Sigmoid colon (tissue), 7 donors: ENCODE measurements around the gene GSS. TPM values are rescaled to one million over a fixed set of nuclear protein-coding genes. Genes with fewer than 3 reads are reported as not detected.
A peak's percentile ranks its signal among the peaks of the same experiment; 100 is the strongest.

ENCODE experiments used
- DNase-seq: peaks from one replicate; pipeline ENCODE4 v3.0.0-alpha.2; 2019
- H3K27ac ChIP-seq, 4 donors: fragments of 200-600 bp; sonication (generic); one replicate each; pipeline ENCODE4 v1.5.1; 2016 to 2019; ENCODE audit warnings: mild to moderate bottlenecking in 1 of 4
- H3K27me3 ChIP-seq, 3 donors: fragments of 200-600 bp; sonication (generic); one replicate each; pipeline ENCODE4 v1.5.1; 2019; ENCODE audit warnings: mild to moderate bottlenecking in 1 of 3
- H3K36me3 ChIP-seq, 4 donors: fragments of 200-600 bp; sonication (generic); one replicate each; pipeline ENCODE4 v1.5.1; 2016 to 2019
- H3K4me1 ChIP-seq, 4 donors: fragments of 200-600 bp; sonication (generic); one replicate each; pipeline ENCODE4 v1.5.1; 2017 to 2019
- H3K4me3 ChIP-seq, 4 donors: fragments of 200-600 bp; sonication (generic); one replicate each; pipeline ENCODE4 v1.5.1; 2017 to 2019; ENCODE audit warnings: mild to moderate bottlenecking in 2 of 4, moderate library complexity in 1 of 4
- H3K9me3 ChIP-seq, 4 donors: fragments of 200-600 bp in 3 of 4; sonication (generic) in 3 of 4; one replicate each; pipeline versions ENCODE4 v1.5.1 to v1.6.1; 2013 to 2019
- CTCF ChIP-seq, 4 experiments: fragments of 450-650 bp in 3 of 4; fragments of 200-600 bp in 1 of 4; IDR thresholded peaks; one replicate each; pipeline ENCODE4 v1.5.1; 2016 to 2019; ENCODE audit warnings: antibody characterized with exemption in 4 of 4, mild to moderate bottlenecking in 3 of 4, moderate library complexity in 2 of 4
- EP300 ChIP-seq, 4 donors: sonication (generic); formaldehyde crosslinking; IDR thresholded peaks; one replicate each; pipeline ENCODE4 v1.6.1; 2017; ENCODE audit warnings: antibody characterized with exemption in 4 of 4
- POLR2A ChIP-seq, 2 donors: fragments of 450-650 bp; IDR thresholded peaks; one replicate each; pipeline ENCODE4 v1.6.1; 2016; ENCODE audit warnings: antibody characterized with exemption in 2 of 2, mild to moderate bottlenecking in 2 of 2, moderate library complexity in 2 of 2
- POLR2AphosphoS5 ChIP-seq, 4 donors: sonication (generic); formaldehyde crosslinking; IDR thresholded peaks; one replicate each; pipeline ENCODE4 v1.6.1; 2017; ENCODE audit warnings: antibody characterized with exemption in 4 of 4
- WGBS, 2 donors: extraction: QIAGEN DNeasy Blood & Tissue Kit; methylation state at CpG; one replicate each; pipeline ENCODE4 v1.1.7; 2013; 5-methylcytosine and 5-hydroxymethylcytosine counted together
- intact Hi-C: fragments of 100-400 bp; cut with DNase I; formaldehyde crosslinking; loops from one replicate; pipeline ENCODE4 v1.15.1; 2023
- polyA plus RNA-seq, 3 donors: library from polyadenylated mRNA; stranded (reverse); fragments of 200-250 nt; gene quantifications; one replicate each; pipeline ENCODE4 v1.2.3, GENCODE V29; 2013
- total RNA-seq, 4 donors: library from RNA; depleted of rRNA; stranded (reverse); fragments of >200 nt; gene quantifications; one replicate each; pipeline ENCODE4 v1.1.0, GENCODE V29; 2016
- donor health status: healthy with polysubstance abuse.
- donor health status: Bipolar disorder and iron deficiency.
- donor health status: healthy.

Gene GSS
- 10 to 100 TPM; 22.9 to 30.5 (median 25.5) TPM for total RNA-seq
- 10 to 100 TPM; 63.7 to 80.7 (median 66.4) TPM for polyA plus RNA-seq

GRCh38 chr20:34955231-34956040, at the start of gene GSS, which contains the start of gene MYH7B:
Gene GSS, minus strand, starts transcription at chr20:34955806. Its CDS starts 3,954 bp downstream, at chr20:34951852.
Gene MYH7B, plus strand, starts transcription at chr20:34955868. Its CDS starts 22,138 bp downstream, at chr20:34978006.
- H3K4me3 ChIP-seq: peak within 1 kb of the TSS; percentile 60 to 81 (median 74)
- intact Hi-C loops: loop anchor here (1.0 to 5.0 kb wide), 2 partner anchors 81 to 137 kb away; partner anchors contain the start of gene TRPC4AP
- DNase-seq: peak; percentile 98
- peak within 1 kb of the TSS; percentile 89 to 94 (median 91) for H3K27ac ChIP-seq
- H3K36me3 ChIP-seq: peaks cover 0 to 11% (median 0%) of the 10 kb centered on the region in 4 donors
- H3K4me1 ChIP-seq: peaks cover 0 to 15% (median 14%) of the 10 kb centered on the region in 4 donors
- H3K9me3 ChIP-seq: no peaks in the 10 kb centered on the region
- WGBS, 2 donors: 0% methylated on average over 62 of the region's 62 CpGs
- no peaks in the 10 kb centered on the region for H3K27me3 ChIP-seq
- TF ChIP-seq POLR2AphosphoS5 (IDR thresholded peaks at IDR 0.05): peak; percentile 81 to 94 (median 91)
- TF ChIP-seq CTCF (IDR thresholded peaks at IDR 0.05): peak; percentile 33 to 62 (median 53)
- TF ChIP-seq EP300 (IDR thresholded peaks at IDR 0.05): no peak
- peak; percentile 45 to 73 for TF ChIP-seq POLR2A (IDR thresholded peaks at IDR 0.05)

- Histone ChIP-seq H3K36me3 (peaks cover 72 to 100% (median 94%) of the 10 kb centered on the region in 4 donors), H3K4me1 (no peaks in the 10 kb centered on the region), H3K9me3 (no peaks in the 10 kb centered on the region), H3K4me3 (no peak overlapping the region), H3K27me3 (no peaks in the 10 kb centered on the region), H3K27ac (no peak overlapping the region)
- DNase-seq: peak; percentile 21
- WGBS, 2 donors: 93 to 96% methylated on average over 20 of the region's 20 CpGs
- intact Hi-C loops: no loop called here
- TF ChIP-seq EP300 (IDR thresholded peaks at IDR 0.05) (no peak), POLR2AphosphoS5 (IDR thresholded peaks at IDR 0.05) (no peak), CTCF (IDR thresholded peaks at IDR 0.05) (no peak), POLR2A (IDR thresholded peaks at IDR 0.05) (no peak)
These were observed 49.3 kb upstream of the GSS start for GRCh38 chr20:35004749-35005462.

GRCh38 chr20:35004051-35004725, 48.6 kb upstream of the GSS start:
- Histone ChIP-seq H3K27ac (no peak overlapping the region), H3K4me1 (no peaks in the 10 kb centered on the region), H3K9me3 (no peaks in the 10 kb centered on the region), H3K36me3 (peaks cover 65 to 100% (median 91%) of the 10 kb centered on the region in 4 donors), H3K4me3 (no peak overlapping the region), H3K27me3 (no peaks in the 10 kb centered on the region)
- intact Hi-C loops: no loop called here
- no peak for TF ChIP-seq POLR2AphosphoS5 (IDR thresholded peaks at IDR 0.05)
- no peak for TF ChIP-seq EP300 (IDR thresholded peaks at IDR 0.05)
- TF ChIP-seq CTCF (IDR thresholded peaks at IDR 0.05): no peak
- TF ChIP-seq POLR2A (IDR thresholded peaks at IDR 0.05): no peak
- WGBS, 2 donors: 89 to 90% methylated on average over 18 of the region's 18 CpGs
- DNase-seq: peak; percentile 63

GRCh38 chr20:35003211-35004031, 47.8 kb upstream of the GSS start:
- 93% methylated on average over 25 of the region's 25 CpGs for WGBS, 2 donors
- no peak overlapping the region for H3K27ac ChIP-seq
- H3K9me3 ChIP-seq: no peaks in the 10 kb centered on the region
- no peak overlapping the region for H3K4me3 ChIP-seq
- intact Hi-C loops: no loop called here
- DNase-seq: peak; percentile 51
- peaks cover 65 to 100% (median 90%) of the 10 kb centered on the region in 4 donors for H3K36me3 ChIP-seq
- H3K27me3 ChIP-seq: no peaks in the 10 kb centered on the region
- TF ChIP-seq POLR2AphosphoS5 (IDR thresholded peaks at IDR 0.05): no peak
- no peak for TF ChIP-seq EP300 (IDR thresholded peaks at IDR 0.05)
- no peak for TF ChIP-seq POLR2A (IDR thresholded peaks at IDR 0.05)
- no peak for TF ChIP-seq CTCF (IDR thresholded peaks at IDR 0.05)
- no peaks in the 10 kb centered on the region for H3K4me1 ChIP-seq
